K562 (cell line): ENCODE measurements around the gene PPT1. TPM values are rescaled to one million over a fixed set of nuclear protein-coding genes. Genes with fewer than 3 reads are reported as not detected.

ENCODE experiments used
- BRF1 ChIP-seq: IDR thresholded peaks from 3 replicates; pipeline ENCODE4 v1.6.1; 2011; ENCODE audit warnings: borderline replicate concordance, mild to moderate bottlenecking; ENCODE audit not compliant: insufficient read length; ENCODE audit errors: extremely low read depth
- EZH2 ChIP-seq: IDR thresholded peaks from 2 replicates; pipeline ENCODE4 v1.6.1; 2012; ENCODE audit warnings: low read depth, mild to moderate bottlenecking, inconsistent platforms, low read length, borderline replicate concordance
- HDGF ChIP-seq: fragments of 450-650 bp; IDR thresholded peaks from 2 replicates; pipeline ENCODE4 v1.6.1; 2016
- IRF2 ChIP-seq: sonication (generic); formaldehyde crosslinking; IDR thresholded peaks from 2 replicates; pipeline ENCODE4 v1.8.1; 2022; ENCODE audit warnings: mild to moderate bottlenecking, missing genetic modification reagents
- RAD51 ChIP-seq: fragments of 450-650 bp; IDR thresholded peaks from 2 replicates; pipeline ENCODE4 v1.7.1; 2016; ENCODE audit warnings: low read depth, mild to moderate bottlenecking, borderline replicate concordance
- RFX7 ChIP-seq: fragments of 250-450 bp; sonication (Bioruptor Pico); IDR thresholded peaks from 2 replicates; pipeline ENCODE4 v1.5.1; 2021; ENCODE audit warnings: mild to moderate bottlenecking
- SMARCA4 ChIP-seq: fragments of 450-650 bp; IDR thresholded peaks from 2 replicates; pipeline ENCODE4 v1.6.1; 2016
- SNIP1 ChIP-seq: fragments of 450-650 bp; IDR thresholded peaks from 2 replicates; pipeline ENCODE4 v1.7.1; 2017; ENCODE audit warnings: low read depth, mild to moderate bottlenecking
- TAF1 ChIP-seq: IDR thresholded peaks from 2 replicates; pipeline ENCODE4 v1.6.1; 2011; ENCODE audit warnings: mild to moderate bottlenecking, low read length, moderate library complexity; ENCODE audit not compliant: insufficient read depth, control insufficient read depth, severe bottlenecking; ENCODE audit errors: extremely low read depth
- ZFX ChIP-seq: sonication (generic); formaldehyde crosslinking; IDR thresholded peaks from 2 replicates; pipeline ENCODE4 v1.8.0; 2022; ENCODE audit warnings: mild to moderate bottlenecking, missing genetic modification reagents, moderate library complexity
- ZNF3 ChIP-seq: fragments of 250-450 bp; sonication (Bioruptor Pico); IDR thresholded peaks from 2 replicates; pipeline ENCODE4 v1.5.0; 2021; ENCODE audit warnings: mild to moderate bottlenecking, moderate library complexity
- ZNF57 ChIP-seq: fragments of 450-650 bp; formaldehyde crosslinking; IDR thresholded peaks from 2 replicates; pipeline ENCODE4 v1.4.0; 2020; ENCODE audit warnings: mild to moderate bottlenecking, moderate library complexity
- ZSCAN29 ChIP-seq: fragments of 450-650 bp; IDR thresholded peaks from 2 replicates; pipeline ENCODE4 v1.6.1; 2017
- polyA plus RNA-seq, 8 experiments: library from polyadenylated mRNA; depleted of rRNA in 4 of 8; stranded (reverse) in 5 of 8; unstranded in 3 of 8; fragments of >200 nt; fragmentation: Nextera tagmentation in 2 of 8; fragmentation: Illumina TruSeq in 1 of 8; extraction: Ambion mirVana in 2 of 8; extraction: Trizol in 1 of 8; gene quantifications; 2 replicates each; pipeline versions ENCODE4 v1.2.1 to v1.2.3, GENCODE V29; 2011 to 2014; ENCODE audit warnings: inconsistent platforms in 1 of 8, missing spikeins in 1 of 8
- total RNA-seq, 7 experiments: library from RNA; depleted of rRNA in 6 of 7; stranded (reverse); fragments of >200 nt in 6 of 7; fragmentation: Illumina TruSeq in 2 of 7; extraction: Trizol in 2 of 7; gene quantifications; 2 replicates each; pipeline versions ENCODE4 v1.2.1 to v1.2.3, GENCODE V29; 2011 to 2021; ENCODE audit warnings: low replicate concordance in 1 of 7
- TF ChIP-seq, protein P1 (sequence below): fragments of 250-450 bp; sonication (Bioruptor Pico); IDR thresholded peaks from 2 replicates; pipeline ENCODE4 v1.5.0; 2021; ENCODE audit warnings: mild to moderate bottlenecking, borderline replicate concordance
- TF ChIP-seq, protein P2 (sequence below), 2 experiments: fragments of 450-650 bp in 1 of 2; IDR thresholded peaks; 2 replicates each; pipeline ENCODE4 v1.6.1; 2011 to 2017; ENCODE audit warnings: low read depth in 2 of 2, antibody characterized with exemption in 1 of 2, borderline replicate concordance in 1 of 2, low read length in 1 of 2, mild to moderate bottlenecking in 1 of 2, mixed read lengths in 1 of 2; ENCODE audit not compliant: control insufficient read depth in 1 of 2
- TF ChIP-seq, protein P3 (sequence below): sonication (generic); formaldehyde crosslinking; IDR thresholded peaks from 2 replicates; pipeline ENCODE4 v1.8.0; 2022; ENCODE audit warnings: missing genetic modification reagents, mild to moderate bottlenecking, borderline replicate concordance
- TF ChIP-seq, protein P4 (sequence below): fragments of 450-650 bp; formaldehyde crosslinking; IDR thresholded peaks from 2 replicates; pipeline ENCODE4 v1.4.0; 2022; ENCODE audit warnings: missing genetic modification characterization

Gene PPT1
- total and polyA plus RNA-seq, 9 of the 15 experiments (the other 6 are each of a cell fraction or from before 2014, with no cell fraction given), result 72.2 to 285 (median 143) TPM

DNA sequence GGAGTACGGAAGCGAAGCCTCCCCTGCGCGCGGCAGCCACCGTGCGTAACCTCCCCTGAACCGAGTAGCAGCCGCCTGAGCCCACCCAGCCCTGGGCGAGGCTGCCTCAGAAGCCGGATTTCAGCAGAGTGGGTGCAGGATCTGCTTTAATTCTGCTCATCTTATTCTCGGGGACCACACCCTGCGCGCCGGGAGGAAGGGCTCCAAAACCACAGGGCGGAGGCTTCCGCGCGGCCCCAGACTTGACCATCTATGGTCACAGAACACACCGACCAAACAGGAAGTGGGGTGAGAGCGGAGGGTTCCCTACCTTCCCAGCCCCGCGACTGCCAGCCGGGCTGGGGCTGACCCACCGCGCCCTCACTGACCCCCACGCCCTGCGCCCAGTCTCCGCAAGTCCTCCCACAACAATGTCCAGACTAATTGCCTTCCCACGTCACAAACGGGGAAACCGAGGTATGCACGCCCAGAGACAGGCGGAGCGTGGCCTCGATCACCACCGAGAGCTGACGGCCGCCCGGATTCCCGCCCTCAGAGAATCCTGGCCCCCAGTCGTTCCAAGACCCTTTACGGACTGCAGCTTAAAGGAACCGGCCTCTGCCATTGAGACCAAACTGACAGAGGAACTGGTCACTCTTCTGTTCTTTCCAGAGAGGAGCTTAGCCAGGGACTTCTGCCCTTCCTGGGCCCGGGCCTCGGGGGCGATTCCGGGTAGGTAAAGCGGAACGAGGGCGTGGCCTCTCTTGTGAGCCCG, 57.1 kb downstream of the PPT1 start (continued):
- peak; percentile 82; the same call in 1 of the 2 replicates for TF ChIP-seq RFX7 (CRISPR knock-in tag)
- no peak for TF ChIP-seq IRF2
- TF ChIP-seq, protein P1, sequence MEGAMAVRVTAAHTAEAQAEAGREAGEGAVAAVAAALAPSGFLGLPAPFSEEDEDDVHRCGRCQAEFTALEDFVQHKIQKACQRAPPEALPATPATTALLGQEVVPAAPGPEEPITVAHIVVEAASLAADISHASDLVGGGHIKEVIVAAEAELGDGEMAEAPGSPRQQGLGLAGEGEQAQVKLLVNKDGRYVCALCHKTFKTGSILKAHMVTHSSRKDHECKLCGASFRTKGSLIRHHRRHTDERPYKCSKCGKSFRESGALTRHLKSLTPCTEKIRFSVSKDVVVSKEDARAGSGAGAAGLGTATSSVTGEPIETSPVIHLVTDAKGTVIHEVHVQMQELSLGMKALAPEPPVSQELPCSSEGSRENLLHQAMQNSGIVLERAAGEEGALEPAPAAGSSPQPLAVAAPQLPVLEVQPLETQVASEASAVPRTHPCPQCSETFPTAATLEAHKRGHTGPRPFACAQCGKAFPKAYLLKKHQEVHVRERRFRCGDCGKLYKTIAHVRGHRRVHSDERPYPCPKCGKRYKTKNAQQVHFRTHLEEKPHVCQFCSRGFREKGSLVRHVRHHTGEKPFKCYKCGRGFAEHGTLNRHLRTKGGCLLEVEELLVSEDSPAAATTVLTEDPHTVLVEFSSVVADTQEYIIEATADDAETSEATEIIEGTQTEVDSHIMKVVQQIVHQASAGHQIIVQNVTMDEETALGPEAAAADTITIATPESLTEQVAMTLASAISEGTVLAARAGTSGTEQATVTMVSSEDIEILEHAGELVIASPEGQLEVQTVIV, result no peak
- TF ChIP-seq, protein P2, sequence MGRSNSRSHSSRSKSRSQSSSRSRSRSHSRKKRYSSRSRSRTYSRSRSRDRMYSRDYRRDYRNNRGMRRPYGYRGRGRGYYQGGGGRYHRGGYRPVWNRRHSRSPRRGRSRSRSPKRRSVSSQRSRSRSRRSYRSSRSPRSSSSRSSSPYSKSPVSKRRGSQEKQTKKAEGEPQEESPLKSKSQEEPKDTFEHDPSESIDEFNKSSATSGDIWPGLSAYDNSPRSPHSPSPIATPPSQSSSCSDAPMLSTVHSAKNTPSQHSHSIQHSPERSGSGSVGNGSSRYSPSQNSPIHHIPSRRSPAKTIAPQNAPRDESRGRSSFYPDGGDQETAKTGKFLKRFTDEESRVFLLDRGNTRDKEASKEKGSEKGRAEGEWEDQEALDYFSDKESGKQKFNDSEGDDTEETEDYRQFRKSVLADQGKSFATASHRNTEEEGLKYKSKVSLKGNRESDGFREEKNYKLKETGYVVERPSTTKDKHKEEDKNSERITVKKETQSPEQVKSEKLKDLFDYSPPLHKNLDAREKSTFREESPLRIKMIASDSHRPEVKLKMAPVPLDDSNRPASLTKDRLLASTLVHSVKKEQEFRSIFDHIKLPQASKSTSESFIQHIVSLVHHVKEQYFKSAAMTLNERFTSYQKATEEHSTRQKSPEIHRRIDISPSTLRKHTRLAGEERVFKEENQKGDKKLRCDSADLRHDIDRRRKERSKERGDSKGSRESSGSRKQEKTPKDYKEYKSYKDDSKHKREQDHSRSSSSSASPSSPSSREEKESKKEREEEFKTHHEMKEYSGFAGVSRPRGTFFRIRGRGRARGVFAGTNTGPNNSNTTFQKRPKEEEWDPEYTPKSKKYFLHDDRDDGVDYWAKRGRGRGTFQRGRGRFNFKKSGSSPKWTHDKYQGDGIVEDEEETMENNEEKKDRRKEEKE (IDR thresholded peaks at IDR 0.05; ENCODE audit: borderline replicate concordance in 1 of 2, control insufficient read depth in 1 of 2, low read depth in 2 of 2, low read length in 1 of 2), result no peak
- no peak for TF ChIP-seq EZH2
- TF ChIP-seq RAD51, result no peak
- 0 out of 2 replicates have a peak, but pooled peaks have one; percentile 68 for TF ChIP-seq ZSCAN29
- TF ChIP-seq ZFX, result peak; percentile 98
- no peak for TF ChIP-seq ZNF57 (CRISPR knock-in tag)
- TF ChIP-seq HDGF, result no peak
- TF ChIP-seq ZNF3 (CRISPR knock-in tag), result no peak
- TF ChIP-seq TAF1, result peak; percentile 91
- TF ChIP-seq, protein P3, sequence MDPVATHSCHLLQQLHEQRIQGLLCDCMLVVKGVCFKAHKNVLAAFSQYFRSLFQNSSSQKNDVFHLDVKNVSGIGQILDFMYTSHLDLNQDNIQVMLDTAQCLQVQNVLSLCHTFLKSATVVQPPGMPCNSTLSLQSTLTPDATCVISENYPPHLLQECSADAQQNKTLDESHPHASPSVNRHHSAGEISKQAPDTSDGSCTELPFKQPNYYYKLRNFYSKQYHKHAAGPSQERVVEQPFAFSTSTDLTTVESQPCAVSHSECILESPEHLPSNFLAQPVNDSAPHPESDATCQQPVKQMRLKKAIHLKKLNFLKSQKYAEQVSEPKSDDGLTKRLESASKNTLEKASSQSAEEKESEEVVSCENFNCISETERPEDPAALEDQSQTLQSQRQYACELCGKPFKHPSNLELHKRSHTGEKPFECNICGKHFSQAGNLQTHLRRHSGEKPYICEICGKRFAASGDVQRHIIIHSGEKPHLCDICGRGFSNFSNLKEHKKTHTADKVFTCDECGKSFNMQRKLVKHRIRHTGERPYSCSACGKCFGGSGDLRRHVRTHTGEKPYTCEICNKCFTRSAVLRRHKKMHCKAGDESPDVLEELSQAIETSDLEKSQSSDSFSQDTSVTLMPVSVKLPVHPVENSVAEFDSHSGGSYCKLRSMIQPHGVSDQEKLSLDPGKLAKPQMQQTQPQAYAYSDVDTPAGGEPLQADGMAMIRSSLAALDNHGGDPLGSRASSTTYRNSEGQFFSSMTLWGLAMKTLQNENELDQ (CRISPR knock-in tag), result no peak
- TF ChIP-seq BRF1, result no peak
- TF ChIP-seq, protein P4, sequence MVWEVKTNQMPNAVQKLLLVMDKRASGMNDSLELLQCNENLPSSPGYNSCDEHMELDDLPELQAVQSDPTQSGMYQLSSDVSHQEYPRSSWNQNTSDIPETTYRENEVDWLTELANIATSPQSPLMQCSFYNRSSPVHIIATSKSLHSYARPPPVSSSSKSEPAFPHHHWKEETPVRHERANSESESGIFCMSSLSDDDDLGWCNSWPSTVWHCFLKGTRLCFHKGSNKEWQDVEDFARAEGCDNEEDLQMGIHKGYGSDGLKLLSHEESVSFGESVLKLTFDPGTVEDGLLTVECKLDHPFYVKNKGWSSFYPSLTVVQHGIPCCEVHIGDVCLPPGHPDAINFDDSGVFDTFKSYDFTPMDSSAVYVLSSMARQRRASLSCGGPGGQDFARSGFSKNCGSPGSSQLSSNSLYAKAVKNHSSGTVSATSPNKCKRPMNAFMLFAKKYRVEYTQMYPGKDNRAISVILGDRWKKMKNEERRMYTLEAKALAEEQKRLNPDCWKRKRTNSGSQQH (CRISPR knock-in tag), result peak; percentile 79
- no peak for TF ChIP-seq SNIP1
- TF ChIP-seq SMARCA4, result no peak; the same call in 1 of the 2 replicates
